UCSD-AML1 (cell line): Measurements from ENCODE around the gene LLGL2.
"Not testable (repeated sequence)": the region's sequence is repeated elsewhere in the genome, so short reads cannot be mapped to it uniquely, and the experiment has no call there.

Source experiments
- DNase-seq: peaks from one replicate; lab custom pipeline; 2025; ENCODE audit not compliant: unreplicated experiment; lab: John Stamatoyannopoulos, UW

The LLGL2 gene

GRCh38 chr17:75568412-75569255 lies 43.1 kb downstream of the LLGL2 start:
- no peak for DNase-seq

- no peak for DNase-seq
Measured at GRCh38 chr17:75570034-75570676, 44.7 kb downstream of the LLGL2 start.

- DNase-seq: no peak
Measured at GRCh38 chr17:75570772-75571171, 45.3 kb downstream of the LLGL2 start.

GRCh38 chr17:75571197-75571884 lies 45.8 kb downstream of the LLGL2 start:
- peak; percentile 78 for DNase-seq

- DNase-seq: no peak
Measured at GRCh38 chr17:75571885-75572215, 46.4 kb downstream of the LLGL2 start.

GRCh38 chr17:75572713-75573539 lies 47.4 kb downstream of the LLGL2 start:
- no peak for DNase-seq

GRCh38 chr17:75573540-75573957 lies 48.1 kb downstream of the LLGL2 start:
- DNase-seq: no peak

GRCh38 chr17:75573994-75574393 lies 48.5 kb downstream of the LLGL2 start:
- DNase-seq: no peak

GRCh38 chr17:75574404-75575036 lies 49.0 kb downstream of the LLGL2 start:
- no peak for DNase-seq

- no peak for DNase-seq
Measured at GRCh38 chr17:75575197-75575596, 49.7 kb downstream of the LLGL2 start.

GRCh38 chr17:75575728-75576127 lies 50.2 kb downstream of the LLGL2 start:
- DNase-seq: no peak

GRCh38 chr17:75576661-75577060 lies 51.2 kb downstream of the LLGL2 start:
- DNase-seq: no peak

GRCh38 chr17:75581121-75581725 lies 55.7 kb downstream of the LLGL2 start:
- not testable (repeated sequence) for DNase-seq

GRCh38 chr17:75583197-75583596 lies 57.7 kb downstream of the LLGL2 start:
- not testable (repeated sequence) for DNase-seq

- DNase-seq: no peak
Measured at GRCh38 chr17:75584849-75585175, 59.3 kb downstream of the LLGL2 start.

- peak; percentile 84 for DNase-seq
Measured at GRCh38 chr17:75587675-75588595, 62.4 kb downstream of the LLGL2 start, which contains the start of gene MYO15B. MYO15B (plus strand) TSS chr17:75587800; CDS start chr17:75588058, 258 bp downstream.

- DNase-seq: no peak
Measured at GRCh38 chr17:75588596-75589011, 63.1 kb downstream of the LLGL2 start.

GRCh38 chr17:75589012-75589918 lies 63.8 kb downstream of the LLGL2 start:
- DNase-seq: peak; percentile 95
